ENCODE measurements around the gene PSME3IP1. TPM values are rescaled to one million over a fixed set of nuclear protein-coding genes. Genes with fewer than 3 reads are reported as not detected.

Gene PSME3IP1
- total RNA-seq, 1 donor from 2014 or later: 83.1 TPM

- no peak for TF ChIP-seq CTCF (IDR thresholded peaks at IDR 0.05)
- no peak overlapping the region for H3K27ac Mint-ChIP-seq (ENCODE audit: unreplicated experiment)
- peaks cover 12% of the 10 kb centered on the region for H3K4me1 Mint-ChIP-seq (ENCODE audit: unreplicated experiment)
- H3K36me3 Mint-ChIP-seq (ENCODE audit: unreplicated experiment): peaks cover 29% of the 10 kb centered on the region
- H3K9me3 Mint-ChIP-seq (ENCODE audit: unreplicated experiment): no peaks in the 10 kb centered on the region
- H3K4me3 Mint-ChIP-seq (ENCODE audit: unreplicated experiment): no peak overlapping the region
- DNase-seq (ENCODE audit: extremely low spot score, unreplicated experiment): no peak
- H3K27me3 Mint-ChIP-seq (ENCODE audit: unreplicated experiment): no peaks in the 10 kb centered on the region
Observed at GRCh38 chr16:57167538-57167937, 18.3 kb downstream of the PSME3IP1 start.

DNA sequence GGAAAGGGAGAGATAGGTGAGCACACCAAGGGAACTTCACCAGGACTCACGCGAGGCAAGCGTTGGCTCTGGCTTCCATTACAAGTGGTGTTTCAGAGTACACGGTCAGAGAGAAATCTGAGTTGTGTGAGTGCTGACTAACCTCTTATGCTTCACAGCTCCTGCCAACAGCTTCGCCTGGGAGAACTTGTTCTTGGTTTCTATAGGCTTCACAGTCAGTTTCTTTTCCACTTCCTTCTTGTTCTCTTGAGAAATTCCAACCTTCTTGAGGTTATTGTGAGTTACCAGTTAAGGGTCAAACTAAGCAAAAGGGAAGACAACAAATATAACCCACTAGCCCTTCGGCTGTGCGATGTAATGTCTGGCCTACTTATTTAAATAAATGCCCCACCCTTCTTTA lies 18.9 kb downstream of the PSME3IP1 start:
- Mint-ChIP-seq H3K36me3 (ENCODE audit: unreplicated experiment) (peaks cover 26% of the 10 kb centered on the region), H3K4me1 (ENCODE audit: unreplicated experiment) (peaks cover 12% of the 10 kb centered on the region), H3K4me3 (ENCODE audit: unreplicated experiment) (no peak overlapping the region), H3K27me3 (ENCODE audit: unreplicated experiment) (no peaks in the 10 kb centered on the region), H3K9me3 (ENCODE audit: unreplicated experiment) (no peaks in the 10 kb centered on the region), H3K27ac (ENCODE audit: unreplicated experiment) (no peak overlapping the region)
- DNase-seq (ENCODE audit: extremely low spot score, unreplicated experiment): no peak
- TF ChIP-seq CTCF (IDR thresholded peaks at IDR 0.05): no peak

DNA sequence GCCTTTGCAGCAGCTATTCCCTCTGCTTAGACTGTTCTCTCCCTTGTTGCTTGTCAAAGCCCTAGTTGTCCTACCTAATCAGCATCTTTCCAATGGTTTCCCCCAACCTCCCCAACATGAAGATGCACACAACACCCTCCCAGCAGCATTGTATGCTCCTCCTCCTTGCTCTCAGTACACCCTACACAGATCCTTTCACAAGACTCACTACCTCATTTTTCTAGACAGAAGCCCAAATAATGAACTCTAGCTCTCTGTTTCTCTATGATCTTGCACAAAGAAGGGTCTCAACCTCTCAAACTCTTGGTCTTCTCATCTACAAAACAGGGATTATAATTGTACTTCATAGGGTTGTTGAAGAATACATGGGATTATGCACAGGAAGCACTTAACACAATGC lies 19.4 kb downstream of the PSME3IP1 start:
- no peaks in the 10 kb centered on the region for H3K9me3 Mint-ChIP-seq (ENCODE audit: unreplicated experiment)
- peaks cover 22% of the 10 kb centered on the region for H3K36me3 Mint-ChIP-seq (ENCODE audit: unreplicated experiment)
- TF ChIP-seq CTCF (IDR thresholded peaks at IDR 0.05): no peak
- no peak for DNase-seq (ENCODE audit: extremely low spot score, unreplicated experiment)
- H3K4me3 Mint-ChIP-seq (ENCODE audit: unreplicated experiment): no peak overlapping the region
- no peaks in the 10 kb centered on the region for H3K27me3 Mint-ChIP-seq (ENCODE audit: unreplicated experiment)
- peaks cover 12% of the 10 kb centered on the region for H3K4me1 Mint-ChIP-seq (ENCODE audit: unreplicated experiment)
- H3K27ac Mint-ChIP-seq (ENCODE audit: unreplicated experiment): peak overlapping the region; percentile 21

- DNase-seq (ENCODE audit: extremely low spot score, unreplicated experiment): no peak
Observed at GRCh38 chr16:57165938-57166337, 19.9 kb downstream of the PSME3IP1 start.

GRCh38 chr16:57165483-57165882 lies 20.4 kb downstream of the PSME3IP1 start:
- Mint-ChIP-seq H3K36me3 (ENCODE audit: unreplicated experiment) (peaks cover 19% of the 10 kb centered on the region), H3K4me1 (ENCODE audit: unreplicated experiment) (peaks cover 12% of the 10 kb centered on the region), H3K27me3 (ENCODE audit: unreplicated experiment) (no peaks in the 10 kb centered on the region), H3K9me3 (ENCODE audit: unreplicated experiment) (no peaks in the 10 kb centered on the region), H3K4me3 (ENCODE audit: unreplicated experiment) (no peak overlapping the region), H3K27ac (ENCODE audit: unreplicated experiment) (no peak overlapping the region)
- no peak for TF ChIP-seq CTCF (IDR thresholded peaks at IDR 0.05)
- DNase-seq (ENCODE audit: extremely low spot score, unreplicated experiment): no peak

More at GRCh38 chr16:57165938-57166337, 19.9 kb downstream of the PSME3IP1 start:
- H3K4me3 Mint-ChIP-seq (ENCODE audit: unreplicated experiment): no peak overlapping the region
- TF ChIP-seq CTCF (IDR thresholded peaks at IDR 0.05): no peak
- no peaks in the 10 kb centered on the region for H3K9me3 Mint-ChIP-seq (ENCODE audit: unreplicated experiment)
- peaks cover 19% of the 10 kb centered on the region for H3K36me3 Mint-ChIP-seq (ENCODE audit: unreplicated experiment)
- H3K27me3 Mint-ChIP-seq (ENCODE audit: unreplicated experiment): no peaks in the 10 kb centered on the region
- peaks cover 12% of the 10 kb centered on the region for H3K4me1 Mint-ChIP-seq (ENCODE audit: unreplicated experiment)
- no peak overlapping the region for H3K27ac Mint-ChIP-seq (ENCODE audit: unreplicated experiment)
